GM04504 (cell line): Measurements from ENCODE around the gene ASTE1.
"Not testable (repeated sequence)": the region's sequence is repeated elsewhere in the genome, so short reads cannot be mapped to it uniquely, and the experiment has no call there.

Source experiments
- DNase-seq: peaks from one replicate; pipeline ENCODE4 v3.0.0-alpha.2; 2012; ENCODE audit warnings: low read depth

The ASTE1 gene

GRCh38 chr3:131009698-131010097 lies 16.9 kb downstream of the ASTE1 start:
- DNase-seq, result no peak

- DNase-seq, result no peak
Measured at GRCh38 chr3:131008326-131008725, 18.3 kb downstream of the ASTE1 start.

GRCh38 chr3:131007782-131008181 lies 18.8 kb downstream of the ASTE1 start:
- DNase-seq, result no peak

GRCh38 chr3:131007256-131007655 lies 19.4 kb downstream of the ASTE1 start:
- no peak for DNase-seq

- DNase-seq, result no peak
Measured at GRCh38 chr3:131004603-131005002, 22.0 kb downstream of the ASTE1 start.

- DNase-seq, result no peak
Measured at GRCh38 chr3:131001071-131001470, 25.6 kb downstream of the ASTE1 start.

GRCh38 chr3:130997289-130997688 lies 29.3 kb downstream of the ASTE1 start:
- DNase-seq, result no peak

- no peak for DNase-seq
Measured at GRCh38 chr3:130992344-130992743, 34.3 kb downstream of the ASTE1 start.

- DNase-seq, result no peak
Measured at GRCh38 chr3:130991126-130991525, 35.5 kb downstream of the ASTE1 start.

- DNase-seq, result no peak
Measured at GRCh38 chr3:130990282-130990681, 36.3 kb downstream of the ASTE1 start.

- DNase-seq, result no peak
Measured at GRCh38 chr3:130981469-130981868, 45.2 kb downstream of the ASTE1 start.

GRCh38 chr3:130979117-130979516 lies 47.5 kb downstream of the ASTE1 start:
- DNase-seq, result no peak

GRCh38 chr3:130976706-130977105 lies 49.9 kb downstream of the ASTE1 start:
- no peak for DNase-seq

GRCh38 chr3:130975251-130975650 lies 51.4 kb downstream of the ASTE1 start:
- DNase-seq, result no peak

- DNase-seq, result no peak
Measured at GRCh38 chr3:130974201-130974600, 52.4 kb downstream of the ASTE1 start.

- no peak for DNase-seq
Measured at GRCh38 chr3:130973406-130973805, 53.2 kb downstream of the ASTE1 start.

GRCh38 chr3:130972592-130972991 lies 54.0 kb downstream of the ASTE1 start:
- DNase-seq, result not testable (repeated sequence)

- DNase-seq, result no peak
Measured at GRCh38 chr3:130971208-130971607, 55.4 kb downstream of the ASTE1 start.

- DNase-seq, result no peak
Measured at GRCh38 chr3:130969621-130970020, 57.0 kb downstream of the ASTE1 start.

GRCh38 chr3:130968221-130968620 lies 58.4 kb downstream of the ASTE1 start:
- no peak for DNase-seq

- DNase-seq, result no peak
Measured at GRCh38 chr3:130967281-130967680, 59.3 kb downstream of the ASTE1 start.

- DNase-seq, result peak; percentile 73
Measured at GRCh38 chr3:130963878-130964277, 62.7 kb downstream of the ASTE1 start.
